ENCODE data around the gene NYNRIN.

DNA sequence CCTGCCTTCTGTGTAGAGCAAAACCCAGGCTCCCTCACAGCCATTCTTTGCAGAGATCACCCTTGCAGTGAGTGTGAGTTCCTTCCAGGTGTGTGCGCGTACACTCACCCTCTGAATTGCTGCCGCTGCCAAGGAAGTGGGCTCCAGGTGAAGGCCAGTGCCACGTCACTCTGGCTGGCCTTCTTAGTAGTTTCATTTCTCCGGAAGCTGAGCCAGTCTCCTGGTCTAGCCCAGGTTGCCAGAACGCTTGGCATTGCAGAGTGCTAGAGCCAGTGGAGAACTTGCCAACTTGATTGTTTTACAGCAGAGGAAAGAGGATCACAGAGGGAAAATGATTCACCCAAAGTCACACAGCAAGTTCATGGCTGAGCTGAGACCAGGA, 19.7 kb downstream of the NYNRIN start:
- TF ChIP-seq, protein P1, sequence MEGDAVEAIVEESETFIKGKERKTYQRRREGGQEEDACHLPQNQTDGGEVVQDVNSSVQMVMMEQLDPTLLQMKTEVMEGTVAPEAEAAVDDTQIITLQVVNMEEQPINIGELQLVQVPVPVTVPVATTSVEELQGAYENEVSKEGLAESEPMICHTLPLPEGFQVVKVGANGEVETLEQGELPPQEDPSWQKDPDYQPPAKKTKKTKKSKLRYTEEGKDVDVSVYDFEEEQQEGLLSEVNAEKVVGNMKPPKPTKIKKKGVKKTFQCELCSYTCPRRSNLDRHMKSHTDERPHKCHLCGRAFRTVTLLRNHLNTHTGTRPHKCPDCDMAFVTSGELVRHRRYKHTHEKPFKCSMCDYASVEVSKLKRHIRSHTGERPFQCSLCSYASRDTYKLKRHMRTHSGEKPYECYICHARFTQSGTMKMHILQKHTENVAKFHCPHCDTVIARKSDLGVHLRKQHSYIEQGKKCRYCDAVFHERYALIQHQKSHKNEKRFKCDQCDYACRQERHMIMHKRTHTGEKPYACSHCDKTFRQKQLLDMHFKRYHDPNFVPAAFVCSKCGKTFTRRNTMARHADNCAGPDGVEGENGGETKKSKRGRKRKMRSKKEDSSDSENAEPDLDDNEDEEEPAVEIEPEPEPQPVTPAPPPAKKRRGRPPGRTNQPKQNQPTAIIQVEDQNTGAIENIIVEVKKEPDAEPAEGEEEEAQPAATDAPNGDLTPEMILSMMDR (IDR thresholded peaks at IDR 0.05) = no peak
- TF ChIP-seq POLR2AphosphoS5 (IDR thresholded peaks at IDR 0.05; ENCODE audit: low read depth, low read length) = no peak
- TF ChIP-seq, protein P2, sequence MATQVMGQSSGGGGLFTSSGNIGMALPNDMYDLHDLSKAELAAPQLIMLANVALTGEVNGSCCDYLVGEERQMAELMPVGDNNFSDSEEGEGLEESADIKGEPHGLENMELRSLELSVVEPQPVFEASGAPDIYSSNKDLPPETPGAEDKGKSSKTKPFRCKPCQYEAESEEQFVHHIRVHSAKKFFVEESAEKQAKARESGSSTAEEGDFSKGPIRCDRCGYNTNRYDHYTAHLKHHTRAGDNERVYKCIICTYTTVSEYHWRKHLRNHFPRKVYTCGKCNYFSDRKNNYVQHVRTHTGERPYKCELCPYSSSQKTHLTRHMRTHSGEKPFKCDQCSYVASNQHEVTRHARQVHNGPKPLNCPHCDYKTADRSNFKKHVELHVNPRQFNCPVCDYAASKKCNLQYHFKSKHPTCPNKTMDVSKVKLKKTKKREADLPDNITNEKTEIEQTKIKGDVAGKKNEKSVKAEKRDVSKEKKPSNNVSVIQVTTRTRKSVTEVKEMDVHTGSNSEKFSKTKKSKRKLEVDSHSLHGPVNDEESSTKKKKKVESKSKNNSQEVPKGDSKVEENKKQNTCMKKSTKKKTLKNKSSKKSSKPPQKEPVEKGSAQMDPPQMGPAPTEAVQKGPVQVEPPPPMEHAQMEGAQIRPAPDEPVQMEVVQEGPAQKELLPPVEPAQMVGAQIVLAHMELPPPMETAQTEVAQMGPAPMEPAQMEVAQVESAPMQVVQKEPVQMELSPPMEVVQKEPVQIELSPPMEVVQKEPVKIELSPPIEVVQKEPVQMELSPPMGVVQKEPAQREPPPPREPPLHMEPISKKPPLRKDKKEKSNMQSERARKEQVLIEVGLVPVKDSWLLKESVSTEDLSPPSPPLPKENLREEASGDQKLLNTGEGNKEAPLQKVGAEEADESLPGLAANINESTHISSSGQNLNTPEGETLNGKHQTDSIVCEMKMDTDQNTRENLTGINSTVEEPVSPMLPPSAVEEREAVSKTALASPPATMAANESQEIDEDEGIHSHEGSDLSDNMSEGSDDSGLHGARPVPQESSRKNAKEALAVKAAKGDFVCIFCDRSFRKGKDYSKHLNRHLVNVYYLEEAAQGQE (IDR thresholded peaks at IDR 0.05; ENCODE audit: insufficient read depth in 1 of 2, low read depth in 2 of 2, low read length in 1 of 2) = no peak
- no peak for TF ChIP-seq TCF7L2 (IDR thresholded peaks at IDR 0.05; ENCODE audit: low read depth, low read length)
